ENCODE results near the gene SATB1. TPM values are rescaled to one million over a fixed set of nuclear protein-coding genes. Genes with fewer than 3 reads are reported as not detected.

SATB1 gene
- total and polyA plus RNA-seq, 2 of the 4 experiments (the other 2 are of a cell fraction): 7.5 to 10.7 TPM

DNA sequence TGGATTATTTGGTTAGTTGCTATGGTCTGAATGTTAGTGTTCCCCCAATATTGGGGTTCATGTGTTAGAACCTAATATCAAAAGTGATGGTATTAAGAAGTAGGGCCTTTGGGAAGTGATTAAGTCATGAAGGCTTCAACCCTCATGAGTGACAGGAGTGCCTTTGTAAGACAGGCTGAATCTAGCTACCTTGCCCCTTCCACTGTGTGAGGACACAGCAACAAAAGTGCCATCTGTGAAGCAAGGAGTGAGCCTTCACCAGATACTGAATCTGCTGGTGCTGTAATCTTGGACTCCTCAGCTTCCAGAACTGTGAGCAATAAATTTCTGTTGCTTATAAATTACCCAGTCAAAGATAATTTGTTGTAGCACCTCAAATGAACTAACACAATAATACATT, 22.6 kb upstream of the SATB1 start:
- no peak overlapping the region for H3K56ac ChIP-seq (ENCODE audit: extremely low read depth, insufficient read depth, low read length)
- H3K9me3 ChIP-seq (ENCODE audit: control insufficient read depth, insufficient read depth, low read length): no peaks in the 10 kb centered on the region
- TF ChIP-seq CHD1 (IDR thresholded peaks at IDR 0.05; ENCODE audit: low read depth, low read length) (no peak), RFX5 (IDR thresholded peaks at IDR 0.05; ENCODE audit: low read depth, low read length) (no peak), MAZ (IDR thresholded peaks at IDR 0.05; ENCODE audit: borderline replicate concordance, low read depth, low read length) (no peak), MXI1 (IDR thresholded peaks at IDR 0.05; ENCODE audit: borderline replicate concordance, low read depth, low read length) (no peak), SMC3 (IDR thresholded peaks at IDR 0.05; ENCODE audit: low read depth, low read length) (no peak), FOS (IDR thresholded peaks at IDR 0.05; ENCODE audit: low read depth, low read length) (no peak), RAD21 (IDR thresholded peaks at IDR 0.05; ENCODE audit: low read length) (no peak), RCOR1 (IDR thresholded peaks at IDR 0.05; ENCODE audit: insufficient replicate concordance, low read length) (no peak), NFE2L2 (IDR thresholded peaks at IDR 0.05; ENCODE audit: low read depth, low read length) (no peak), CEBPB (IDR thresholded peaks at IDR 0.05; ENCODE audit: low read depth, low read length) (no peak), MAFK (IDR thresholded peaks at IDR 0.05; ENCODE audit: low read depth, low read length) (no peak), POLR2A (IDR thresholded peaks at IDR 0.05; ENCODE audit: low read depth, low read length) (no peak), BHLHE40 (IDR thresholded peaks at IDR 0.05; ENCODE audit: low read depth, low read length) (no peak)
- TF ChIP-seq, protein P1, sequence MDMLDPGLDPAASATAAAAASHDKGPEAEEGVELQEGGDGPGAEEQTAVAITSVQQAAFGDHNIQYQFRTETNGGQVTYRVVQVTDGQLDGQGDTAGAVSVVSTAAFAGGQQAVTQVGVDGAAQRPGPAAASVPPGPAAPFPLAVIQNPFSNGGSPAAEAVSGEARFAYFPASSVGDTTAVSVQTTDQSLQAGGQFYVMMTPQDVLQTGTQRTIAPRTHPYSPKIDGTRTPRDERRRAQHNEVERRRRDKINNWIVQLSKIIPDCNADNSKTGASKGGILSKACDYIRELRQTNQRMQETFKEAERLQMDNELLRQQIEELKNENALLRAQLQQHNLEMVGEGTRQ (IDR thresholded peaks at IDR 0.05; ENCODE audit: low read depth, low read length): no peak
- TF ChIP-seq, protein P2, sequence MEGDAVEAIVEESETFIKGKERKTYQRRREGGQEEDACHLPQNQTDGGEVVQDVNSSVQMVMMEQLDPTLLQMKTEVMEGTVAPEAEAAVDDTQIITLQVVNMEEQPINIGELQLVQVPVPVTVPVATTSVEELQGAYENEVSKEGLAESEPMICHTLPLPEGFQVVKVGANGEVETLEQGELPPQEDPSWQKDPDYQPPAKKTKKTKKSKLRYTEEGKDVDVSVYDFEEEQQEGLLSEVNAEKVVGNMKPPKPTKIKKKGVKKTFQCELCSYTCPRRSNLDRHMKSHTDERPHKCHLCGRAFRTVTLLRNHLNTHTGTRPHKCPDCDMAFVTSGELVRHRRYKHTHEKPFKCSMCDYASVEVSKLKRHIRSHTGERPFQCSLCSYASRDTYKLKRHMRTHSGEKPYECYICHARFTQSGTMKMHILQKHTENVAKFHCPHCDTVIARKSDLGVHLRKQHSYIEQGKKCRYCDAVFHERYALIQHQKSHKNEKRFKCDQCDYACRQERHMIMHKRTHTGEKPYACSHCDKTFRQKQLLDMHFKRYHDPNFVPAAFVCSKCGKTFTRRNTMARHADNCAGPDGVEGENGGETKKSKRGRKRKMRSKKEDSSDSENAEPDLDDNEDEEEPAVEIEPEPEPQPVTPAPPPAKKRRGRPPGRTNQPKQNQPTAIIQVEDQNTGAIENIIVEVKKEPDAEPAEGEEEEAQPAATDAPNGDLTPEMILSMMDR (conservative IDR thresholded peaks at IDR 0.05; ENCODE audit: low read depth, low read length): no peak
- TF ChIP-seq, protein P3, sequence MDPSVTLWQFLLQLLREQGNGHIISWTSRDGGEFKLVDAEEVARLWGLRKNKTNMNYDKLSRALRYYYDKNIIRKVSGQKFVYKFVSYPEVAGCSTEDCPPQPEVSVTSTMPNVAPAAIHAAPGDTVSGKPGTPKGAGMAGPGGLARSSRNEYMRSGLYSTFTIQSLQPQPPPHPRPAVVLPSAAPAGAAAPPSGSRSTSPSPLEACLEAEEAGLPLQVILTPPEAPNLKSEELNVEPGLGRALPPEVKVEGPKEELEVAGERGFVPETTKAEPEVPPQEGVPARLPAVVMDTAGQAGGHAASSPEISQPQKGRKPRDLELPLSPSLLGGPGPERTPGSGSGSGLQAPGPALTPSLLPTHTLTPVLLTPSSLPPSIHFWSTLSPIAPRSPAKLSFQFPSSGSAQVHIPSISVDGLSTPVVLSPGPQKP (IDR thresholded peaks at IDR 0.05; ENCODE audit: borderline replicate concordance, low read depth, low read length): no peak
- no peak overlapping the region for H2BK5ac ChIP-seq (ENCODE audit: low read depth, low read length, poor library complexity, severe bottlenecking)
- no TSS peak for BruUV-seq (replicated peaks)
- no peak overlapping the region for H3K9ac ChIP-seq (ENCODE audit: low read depth, low read length)
- no peak overlapping the region for H3K14ac ChIP-seq (replicated peaks; ENCODE audit: low read depth, low read length)
- no peak overlapping the region for H3K23ac ChIP-seq (ENCODE audit: low read depth, low read length)
- no peak overlapping the region for H3K27ac ChIP-seq (ENCODE audit: insufficient read depth, low read length)
- DNase-seq (no peak), ATAC-seq (ENCODE audit: low read depth) (no peak)
- H2AFZ ChIP-seq (replicated peaks; ENCODE audit: low read length, poor library complexity): no peak overlapping the region
- H3K18ac ChIP-seq (ENCODE audit: low read depth, low read length): no peak overlapping the region
- H4K91ac ChIP-seq (ENCODE audit: insufficient read depth, low read depth, low read length): no peak overlapping the region
- H3K4me1 ChIP-seq (ENCODE audit: control insufficient read depth, insufficient read depth, low read length): no peaks in the 10 kb centered on the region
- no peak overlapping the region for H3K4me2 ChIP-seq (ENCODE audit: low read depth, low read length)
- ChIA-PET CTCF (no interaction called here), POLR2A (ENCODE audit: unreplicated experiment) (no interaction called here)
- H3K9me1 ChIP-seq (ENCODE audit: insufficient read depth, low read length): no peaks in the 10 kb centered on the region
- H3K36me3 ChIP-seq (ENCODE audit: control insufficient read depth, insufficient read depth, low read length): no peaks in the 10 kb centered on the region
- no peak overlapping the region for H2BK15ac ChIP-seq (ENCODE audit: low read depth, low read length)
- intact Hi-C loops (cut with micrococcal nuclease): no loop called here
- no peak overlapping the region for H2BK120ac ChIP-seq (ENCODE audit: low read depth, low read length)
- no peaks in the 10 kb centered on the region for H3K79me1 ChIP-seq (ENCODE audit: low read depth in 1 of 2, low read length in 2 of 2)
- H3K4ac ChIP-seq (ENCODE audit: low read depth, low read length): no peak overlapping the region
- in situ Hi-C loops (cut with MboI; ENCODE audit: low sequenced_read_pairs): no loop called here
- peaks cover 29% of the 10 kb centered on the region for H3K27me3 ChIP-seq (ENCODE audit: control insufficient read depth, insufficient read depth, low read length)
- H2BK20ac ChIP-seq (ENCODE audit: low read depth, low read length): no peak overlapping the region
- H4K20me1 ChIP-seq (ENCODE audit: insufficient read depth, low read length): no peaks in the 10 kb centered on the region
- H3K4me3 ChIP-seq (ENCODE audit: insufficient read depth, low read depth, low read length): no peak overlapping the region
- dilution Hi-C loops (cut with HindIII; ENCODE audit: low sequenced_read_pairs, unreplicated experiment): no loop called here
- no peak overlapping the region for H2AK5ac ChIP-seq (ENCODE audit: low read depth, low read length)
- H4K8ac ChIP-seq (ENCODE audit: low read depth in 2 of 2, low read length in 2 of 2): no peak overlapping the region
- H2AK9ac ChIP-seq (replicated peaks; ENCODE audit: low read depth, low read length, poor library complexity): no peak overlapping the region
- no peak overlapping the region for H4K5ac ChIP-seq (ENCODE audit: low read depth, low read length)

Measured in IMR-90 (cell line).